HG03060 (cell line): ENCODE results near the gene TENM3.

Experiments used
- ATAC-seq: cut with Tn5 transposase; IDR thresholded peaks from one replicate; pipeline ENCODE4 v1.9.1; 2021; ENCODE audit warnings: low read depth, moderate number of reproducible peaks; ENCODE audit not compliant: unreplicated experiment

TENM3 gene

DNA sequence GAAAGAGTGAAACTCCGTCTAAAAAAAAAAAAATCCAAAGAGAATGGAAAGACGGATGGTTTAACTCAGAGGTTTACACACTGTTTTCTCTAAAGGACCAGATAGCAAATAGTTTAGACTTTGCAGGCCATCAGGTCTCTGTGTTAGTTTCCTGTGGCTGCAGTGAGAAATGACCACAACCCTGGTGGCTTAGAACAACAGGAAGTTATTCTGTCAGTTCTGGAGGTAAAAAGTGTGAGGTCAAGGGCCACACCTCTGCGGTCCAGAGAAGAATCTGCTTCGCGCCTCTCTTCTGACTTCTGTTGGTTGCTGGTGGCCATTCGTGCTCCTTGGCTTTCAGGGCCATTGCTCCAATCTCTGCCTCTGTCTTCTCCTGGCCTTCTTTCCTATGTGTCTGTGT is 76.9 kb downstream of the TENM3 start:
- no peak for ATAC-seq

DNA sequence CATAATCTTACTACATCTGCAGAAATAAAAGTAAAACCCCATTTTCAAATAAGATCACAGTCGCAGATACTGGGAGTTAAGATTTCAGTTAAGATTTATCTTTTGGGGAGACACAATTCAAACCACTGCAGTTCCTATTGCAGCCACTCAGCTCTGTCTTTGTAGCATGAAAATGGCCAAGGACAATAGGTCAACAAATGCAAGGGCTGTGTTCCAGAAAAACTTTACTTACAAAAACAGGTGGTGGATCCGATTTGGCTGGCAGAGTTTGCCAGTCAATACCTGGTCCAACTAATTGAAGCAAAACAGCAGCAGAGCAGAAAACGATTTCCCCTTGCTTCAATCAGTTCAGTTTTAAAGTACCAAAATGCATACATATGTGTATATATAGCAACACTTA is 77.4 kb downstream of the TENM3 start:
- ATAC-seq = no peak

DNA sequence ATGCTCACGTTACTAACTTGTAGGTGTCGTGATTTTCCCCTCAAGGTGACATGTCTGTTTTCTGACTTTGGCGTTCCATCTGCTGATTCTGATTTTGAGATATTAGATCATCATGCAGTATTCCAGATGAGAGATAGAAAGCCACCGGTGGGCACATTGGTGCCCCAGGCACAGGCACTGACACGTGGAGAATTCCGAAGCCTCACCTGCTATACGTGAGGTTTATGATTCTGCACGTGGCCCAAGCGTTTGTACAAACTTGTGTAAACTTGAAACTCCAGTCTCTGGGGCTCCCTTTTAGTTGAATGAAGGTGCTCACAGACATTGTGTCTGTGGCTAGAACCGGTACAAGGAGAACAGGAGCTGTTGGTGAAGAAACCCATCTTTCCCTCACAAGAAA is 81.1 kb downstream of the TENM3 start:
- ATAC-seq = no peak

DNA sequence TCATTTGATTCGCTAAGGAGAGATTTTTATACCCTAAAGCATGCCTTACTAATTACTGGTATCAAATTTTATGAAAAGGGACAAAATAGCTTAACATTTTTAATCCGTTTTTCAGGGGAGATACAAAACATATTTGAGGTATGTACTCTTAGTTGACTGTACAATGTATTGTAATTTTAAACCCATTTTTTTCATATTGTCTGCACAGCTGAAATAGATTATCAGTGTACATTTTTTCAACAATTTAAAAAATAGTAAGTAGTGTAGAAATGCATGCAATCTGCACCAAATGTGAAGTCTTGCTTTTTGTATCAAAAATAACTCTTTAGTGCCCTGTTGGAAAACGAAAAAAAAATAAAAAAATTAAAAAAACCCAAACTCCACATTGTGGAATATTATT is 82.2 kb downstream of the TENM3 start:
- ATAC-seq = no peak

DNA sequence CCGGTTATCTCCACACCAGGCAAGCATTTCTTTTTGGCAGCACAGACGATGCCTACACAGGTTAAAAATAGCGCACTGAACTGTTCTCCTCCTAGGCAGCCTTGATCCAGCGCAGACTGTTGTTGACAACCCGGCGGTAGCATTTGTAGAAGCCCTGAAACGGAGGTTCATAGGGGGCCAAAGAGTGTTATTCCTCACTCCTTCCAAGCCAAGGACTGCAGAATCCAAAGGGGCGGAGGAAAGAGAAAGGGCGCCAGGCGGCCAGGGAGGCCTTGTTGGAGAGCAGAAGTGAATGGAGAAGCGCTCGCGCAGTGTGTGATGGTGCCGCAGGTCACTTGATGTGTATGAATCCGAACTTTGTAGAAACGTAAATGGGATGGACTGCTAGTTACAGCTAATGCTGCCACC is 82.7 kb downstream of the TENM3 start:
- no peak for ATAC-seq

DNA sequence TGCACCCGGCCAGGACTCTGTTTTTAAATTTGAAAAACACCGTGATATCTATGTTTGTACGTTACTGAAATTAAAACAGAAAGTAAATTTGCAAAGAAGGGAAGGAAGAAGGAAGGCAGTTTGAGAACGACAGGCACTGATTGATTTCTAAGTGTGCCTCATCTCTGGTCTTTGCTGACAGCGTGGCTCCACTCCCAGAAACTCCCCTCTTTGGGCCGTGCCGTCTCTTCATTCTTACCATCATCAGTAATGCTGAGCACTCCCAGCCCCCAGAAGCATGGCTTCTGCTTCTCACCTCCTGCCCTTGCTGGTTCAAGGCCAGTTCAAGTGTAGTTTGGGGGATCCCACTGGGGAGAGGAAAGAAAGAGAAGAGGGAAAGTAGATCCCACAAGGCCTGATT is 85.3 kb downstream of the TENM3 start:
- ATAC-seq = no peak

DNA sequence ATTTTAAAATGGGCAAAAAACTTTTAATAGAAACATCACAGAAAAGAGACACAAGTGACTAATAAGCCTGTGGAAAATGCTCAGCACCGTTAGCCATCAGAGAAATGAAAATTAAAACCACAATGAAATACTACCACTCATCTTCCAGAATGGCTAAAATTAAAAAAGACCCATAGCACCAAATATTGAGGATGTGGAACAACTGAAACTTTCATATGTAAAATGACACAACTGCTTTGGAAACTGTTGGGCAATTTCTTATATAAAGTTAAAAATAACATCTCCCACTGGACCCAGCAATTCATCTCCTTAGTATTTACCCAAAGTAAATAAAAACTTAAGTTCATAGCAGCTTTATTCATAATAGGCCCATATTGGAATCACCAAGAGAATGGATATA is 94.2 kb downstream of the TENM3 start:
- ATAC-seq = no peak

DNA sequence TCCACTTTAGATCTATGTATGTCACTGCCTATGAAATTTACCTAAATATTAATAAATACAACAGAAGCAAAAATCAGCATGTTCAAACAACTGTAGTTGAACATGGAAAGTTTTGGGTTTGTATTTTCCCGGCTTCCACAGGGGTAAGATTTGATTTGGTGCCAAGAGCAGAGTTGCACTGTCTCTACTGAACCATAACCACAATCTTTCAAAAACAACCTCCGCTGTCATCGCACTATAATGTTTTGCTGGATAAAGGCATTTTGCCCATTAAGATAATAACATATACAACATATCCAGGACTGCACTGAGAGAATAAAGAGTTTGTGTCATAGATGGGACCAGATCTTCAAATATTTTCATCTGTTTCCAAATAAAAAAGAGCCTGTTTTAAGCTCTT is 94.9 kb downstream of the TENM3 start:
- ATAC-seq = no peak

DNA sequence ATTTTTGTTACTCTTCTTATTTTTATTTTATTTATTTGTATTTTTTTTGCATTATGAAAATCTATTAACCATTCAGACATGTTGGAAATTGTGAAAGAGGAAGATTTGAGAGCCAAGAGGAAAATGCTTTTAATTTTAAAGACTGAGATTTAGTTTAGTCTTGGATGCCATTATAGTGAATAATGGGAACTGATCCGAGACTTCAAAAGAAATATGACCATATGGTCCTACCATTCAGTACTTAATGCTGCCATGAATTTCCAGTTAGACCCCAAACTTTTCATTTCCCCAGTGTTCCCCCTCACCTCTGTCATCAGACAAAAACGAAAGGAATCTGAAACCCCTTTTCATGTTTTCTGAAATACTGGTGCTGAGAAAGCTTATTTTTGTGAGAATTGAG is 95.5 kb downstream of the TENM3 start:
- ATAC-seq = no peak

DNA sequence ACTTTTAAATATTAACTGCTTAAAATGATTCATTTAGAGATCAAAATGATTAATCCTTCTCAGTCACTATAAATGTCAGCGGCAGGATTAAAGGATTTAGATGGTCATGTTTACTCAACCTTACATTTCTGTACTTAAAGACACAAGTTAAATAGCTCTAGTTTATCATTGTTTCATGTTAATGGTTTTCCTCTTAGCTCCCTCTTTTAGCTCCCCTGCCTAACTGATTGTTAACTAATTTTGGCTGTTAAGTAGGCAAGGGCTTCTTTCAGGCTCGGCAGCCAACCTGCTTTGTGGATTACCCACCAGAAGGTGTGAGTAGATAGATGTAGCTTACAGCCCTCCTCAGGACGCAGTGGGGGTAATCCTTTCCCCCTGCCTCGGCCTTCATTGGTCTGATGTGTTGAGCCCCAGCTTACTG is 96.0 kb downstream of the TENM3 start:
- ATAC-seq = no peak

DNA sequence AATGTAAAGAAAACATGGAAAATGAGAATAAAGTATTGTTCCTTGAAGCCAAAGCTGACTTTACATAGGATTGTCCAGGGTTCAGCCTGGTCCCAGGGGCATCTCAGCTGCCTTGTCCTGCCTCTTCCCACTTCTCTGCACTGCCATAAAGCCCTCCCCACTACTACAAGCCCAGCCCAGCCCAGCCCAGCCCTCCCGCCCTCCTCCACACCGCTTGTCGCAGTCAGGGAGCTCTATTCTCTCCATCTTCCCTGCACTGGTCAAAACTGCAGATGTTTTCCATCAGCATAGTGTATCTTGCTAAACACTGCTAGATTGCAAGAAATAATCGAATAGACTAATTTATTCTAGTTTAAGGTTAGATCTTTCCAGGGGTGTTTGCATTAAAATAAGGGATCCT is 100.3 kb downstream of the TENM3 start:
- no peak for ATAC-seq

DNA sequence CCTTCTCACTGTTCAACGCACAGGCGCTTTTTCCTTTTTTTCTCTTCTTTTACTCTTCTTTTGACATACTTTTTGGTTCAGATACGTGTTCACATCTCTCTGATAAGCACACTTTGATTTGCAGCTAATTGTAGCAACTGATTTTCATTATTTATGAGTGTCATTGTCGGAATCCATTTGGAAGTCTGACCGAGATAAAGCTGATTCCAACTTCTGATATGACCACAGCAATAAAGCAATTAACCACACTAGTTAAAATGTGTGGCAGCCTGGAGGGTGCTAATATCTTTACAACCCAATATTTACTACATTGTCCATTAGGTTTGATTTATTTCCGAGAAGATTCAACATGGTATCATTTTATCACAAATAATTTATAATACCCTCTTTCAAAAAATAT is 101.8 kb downstream of the TENM3 start:
- no peak for ATAC-seq

DNA sequence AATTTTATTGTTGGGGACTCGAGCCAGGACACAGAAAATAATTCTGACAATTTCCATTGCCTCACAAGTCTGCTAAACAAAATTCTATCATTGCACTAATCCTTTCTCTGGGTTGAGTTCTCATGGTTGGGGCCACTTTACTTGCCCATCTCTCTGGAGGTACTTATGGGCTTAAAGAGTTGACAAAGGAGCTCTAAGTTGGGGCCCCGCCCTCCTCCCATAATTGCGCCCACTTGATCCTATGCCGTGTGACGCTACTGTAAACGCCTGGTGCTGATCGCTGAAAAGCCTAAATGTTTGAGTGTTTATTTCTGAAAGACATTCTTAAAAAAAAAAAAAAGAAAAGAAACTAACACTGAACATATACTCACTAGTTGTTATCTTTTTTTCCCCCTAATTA is 103.0 kb downstream of the TENM3 start:
- no peak for ATAC-seq

DNA sequence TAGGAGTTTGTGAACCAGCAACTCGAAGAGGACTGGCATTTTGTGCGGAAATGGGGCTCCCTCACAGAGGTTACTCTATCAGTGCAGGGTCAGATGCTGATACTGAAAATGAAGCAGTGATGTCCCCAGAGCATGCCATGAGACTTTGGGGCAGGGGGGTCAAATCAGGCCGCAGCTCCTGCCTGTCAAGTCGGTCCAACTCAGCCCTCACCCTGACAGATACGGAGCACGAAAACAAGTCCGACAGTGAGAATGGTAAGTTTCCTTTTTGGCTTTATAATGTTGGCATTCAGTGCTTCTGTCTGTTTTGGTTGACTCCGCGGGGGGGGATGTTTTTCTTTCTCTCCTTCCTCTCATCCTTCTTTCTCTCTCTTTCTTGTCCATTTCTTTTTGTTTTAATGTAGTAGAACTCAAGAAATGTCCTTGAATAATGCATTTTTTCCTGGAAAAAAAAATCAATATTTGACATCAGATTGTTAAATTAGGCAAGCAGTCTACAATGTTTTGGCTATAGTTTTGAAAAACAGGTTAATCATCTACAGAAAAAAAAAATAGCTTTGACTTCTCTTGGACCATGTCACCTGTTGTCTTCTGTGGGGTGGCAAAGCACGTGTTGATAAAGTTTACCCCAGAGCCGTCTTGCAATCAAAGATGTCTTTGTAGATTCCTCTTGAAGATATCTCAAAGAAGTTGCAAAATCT is 103.6 kb downstream of the TENM3 start:
- no peak for ATAC-seq

DNA sequence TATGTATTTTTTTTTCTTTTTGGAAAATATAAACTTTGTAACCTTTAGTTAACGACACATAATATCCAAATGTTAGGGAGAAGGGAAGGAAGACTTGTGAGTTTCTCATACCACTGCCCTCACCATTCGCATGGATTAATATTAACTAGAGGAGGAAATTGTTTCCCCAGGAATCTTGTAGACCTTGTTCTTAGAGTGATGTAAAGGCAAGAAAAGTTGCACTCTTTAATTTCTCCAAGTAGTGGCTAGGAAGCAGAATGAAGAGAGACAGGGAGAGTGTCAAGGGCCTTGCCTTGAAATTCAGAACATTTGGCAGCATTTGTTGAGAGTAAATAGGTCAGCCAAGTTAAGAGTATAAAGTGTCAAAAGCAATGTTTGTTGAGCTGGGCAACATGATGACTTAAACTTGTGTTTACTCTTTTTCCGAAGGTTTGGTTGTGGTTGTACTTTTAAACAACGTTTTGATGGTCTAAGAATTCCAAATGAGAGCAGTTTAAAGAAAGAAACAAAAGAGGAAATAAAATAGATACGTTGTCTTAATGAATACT is 105.7 kb downstream of the TENM3 start:
- no peak for ATAC-seq

DNA sequence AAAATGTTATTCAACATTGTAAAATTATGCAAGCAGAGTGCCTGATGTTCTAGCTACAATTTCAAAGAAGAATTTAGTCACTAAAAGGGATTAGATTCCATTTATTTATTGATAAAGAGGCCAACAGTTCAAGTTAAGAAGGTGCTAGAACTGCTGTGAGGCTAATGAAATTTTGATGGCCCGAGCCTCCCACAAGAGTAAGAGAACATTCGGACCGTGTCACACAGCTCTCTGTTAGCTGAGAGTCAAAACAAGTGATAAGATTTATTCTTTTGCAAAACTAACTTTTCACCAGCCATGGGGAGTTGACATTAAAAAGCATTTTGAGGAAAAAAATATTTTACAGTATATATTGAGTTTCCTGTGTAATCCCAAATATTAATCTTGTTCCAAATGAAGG is 106.8 kb downstream of the TENM3 start:
- ATAC-seq = no peak

DNA sequence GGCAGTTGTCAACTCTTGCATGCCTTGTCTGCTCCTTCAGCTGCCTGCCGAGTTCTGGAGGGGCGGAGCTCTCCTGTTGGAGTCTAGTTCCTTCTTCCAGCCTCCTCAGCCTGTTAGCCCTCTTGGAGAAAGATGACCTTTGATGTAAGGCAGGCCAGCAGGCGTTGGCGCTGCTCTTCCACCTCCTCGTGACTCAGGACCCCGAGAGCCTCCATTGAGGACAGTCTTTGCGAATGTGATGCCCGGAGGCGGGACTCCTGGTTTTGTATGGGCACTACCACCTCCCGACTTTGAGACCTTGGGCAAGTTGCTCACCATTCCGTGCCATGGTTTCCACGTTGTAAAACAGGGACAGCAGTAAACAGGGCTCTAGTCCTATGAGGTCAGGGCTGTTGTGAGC is 108.3 kb downstream of the TENM3 start:
- ATAC-seq = no peak

DNA sequence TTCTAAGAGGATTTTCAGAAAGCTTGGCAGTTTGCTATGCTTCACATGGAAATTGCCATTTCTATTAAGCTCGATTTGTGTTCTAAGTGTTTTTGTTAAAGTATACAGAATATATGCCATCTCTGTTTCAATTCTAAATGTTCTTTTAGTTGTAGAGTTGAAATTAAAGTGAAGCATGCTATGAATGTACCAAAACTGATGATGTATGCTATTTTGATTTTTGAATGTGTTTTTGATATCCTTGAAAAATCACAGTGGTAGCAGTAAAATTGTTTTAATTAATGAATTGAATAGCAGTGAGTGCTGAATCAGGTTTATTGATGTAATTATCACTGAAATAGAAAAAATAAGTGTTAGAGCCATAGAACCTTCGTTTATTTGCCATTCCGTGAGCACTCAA is 110.9 kb downstream of the TENM3 start:
- ATAC-seq = no peak

DNA sequence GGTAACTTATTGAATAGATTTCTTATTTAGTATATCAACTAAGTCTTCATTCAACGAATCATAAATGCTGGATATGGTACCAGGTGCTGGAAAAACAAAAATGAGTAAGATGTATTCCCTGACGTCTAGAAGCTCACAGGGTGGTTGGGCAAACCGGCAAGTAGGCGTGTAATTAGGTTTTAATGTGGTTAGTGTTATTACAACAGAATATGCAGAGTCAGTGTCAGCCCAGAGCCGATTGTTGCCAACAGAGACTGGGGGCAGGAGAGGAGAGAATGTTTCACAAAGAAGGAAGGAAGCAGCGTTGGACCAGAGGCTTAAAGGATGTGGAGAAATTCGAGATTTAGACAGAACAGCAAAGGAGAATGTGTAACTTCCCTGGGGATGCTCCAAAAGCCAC is 111.7 kb downstream of the TENM3 start:
- ATAC-seq = no peak

DNA sequence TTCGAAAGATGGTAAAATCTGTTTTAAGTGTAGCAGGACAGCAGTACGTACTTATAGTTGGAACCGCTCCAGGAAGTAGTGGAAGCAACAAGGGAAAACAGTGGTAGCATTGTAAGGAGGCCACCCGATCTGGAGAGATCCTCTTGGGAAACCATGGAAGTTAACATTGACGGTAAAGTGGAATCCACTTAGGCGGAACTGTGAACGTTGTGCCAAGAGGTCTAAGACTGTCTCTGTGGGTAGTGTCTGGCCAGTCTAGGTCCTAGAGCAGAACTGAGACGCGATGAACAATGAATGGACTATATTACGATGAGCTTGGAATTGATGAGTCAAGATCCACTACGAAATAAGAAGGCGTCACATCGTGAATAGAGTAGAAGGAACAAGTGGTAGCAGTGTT is 124.0 kb downstream of the TENM3 start:
- no peak for ATAC-seq

DNA sequence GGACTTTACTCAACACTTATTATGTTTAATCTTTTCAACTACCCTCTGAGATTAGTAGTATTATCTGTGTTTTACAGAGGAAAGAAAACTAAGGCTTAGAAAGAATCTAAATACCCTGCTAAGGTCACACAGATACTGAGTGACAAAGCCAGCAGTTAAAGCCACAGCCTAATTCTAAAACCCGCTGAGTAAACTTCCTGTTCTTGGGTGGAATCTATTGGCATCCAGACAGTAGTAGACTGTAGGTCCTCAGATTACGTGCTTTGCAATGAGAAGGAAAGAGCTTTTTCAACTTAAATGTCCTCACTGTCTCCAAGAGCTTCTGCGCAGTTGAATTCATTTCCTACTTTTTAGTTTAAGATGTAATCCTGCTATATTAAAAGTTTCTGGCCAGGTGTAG is 126.0 kb downstream of the TENM3 start:
- ATAC-seq = no peak

DNA sequence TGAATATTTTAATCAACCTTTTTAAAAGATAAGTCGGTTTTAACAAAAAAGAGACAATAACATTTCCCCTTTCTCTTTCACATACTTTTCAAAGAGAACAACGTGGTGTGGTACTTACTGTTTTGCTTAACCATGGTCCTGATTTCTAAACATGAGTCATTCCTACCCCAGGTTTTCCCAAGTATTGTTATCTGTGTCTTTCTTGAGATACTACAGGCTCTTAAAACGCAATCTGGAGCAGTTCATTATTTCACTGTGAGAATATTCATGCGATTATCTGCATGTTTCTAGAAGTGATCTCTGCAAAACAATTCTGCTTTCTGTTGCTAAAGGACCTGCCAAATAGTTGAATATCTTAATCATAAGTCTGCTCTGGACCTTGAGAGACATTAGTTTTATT is 127.3 kb downstream of the TENM3 start:
- ATAC-seq = no peak

DNA sequence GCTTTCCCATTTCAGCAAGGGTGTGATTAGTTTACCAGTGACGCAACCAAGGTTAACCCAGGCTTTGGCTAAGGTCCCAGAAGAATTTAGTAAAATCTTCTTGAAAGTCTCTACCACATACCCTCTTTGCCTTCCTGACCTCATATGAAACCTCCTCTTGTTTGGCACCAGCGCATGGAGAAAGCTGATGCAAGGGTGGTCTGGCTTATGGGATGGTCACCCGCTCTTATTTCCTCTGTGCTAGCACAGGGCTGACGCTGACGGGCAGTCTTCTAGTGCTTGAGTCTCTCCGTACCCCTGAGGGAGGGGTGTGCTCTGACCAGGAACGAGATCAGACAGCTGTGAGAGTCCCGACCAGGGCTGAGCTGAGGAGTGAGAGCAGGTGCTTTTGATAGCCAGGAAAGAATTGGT is 137.6 kb downstream of the TENM3 start:
- no peak for ATAC-seq
